ENCODE data around the gene FGD3. TPM values are rescaled to one million over a fixed set of nuclear protein-coding genes. Genes with fewer than 3 reads are reported as not detected.

Gene FGD3
- total and polyA plus RNA-seq, 10 donors, result 30.7 to 99.1 (median 68.7) TPM

- H3K27ac ChIP-seq, result peak overlapping the region in 4 of 8 donors; percentile 43 to 91 (median 62)
- WGBS, 5 donors, result 88 to 95% (median 94%) methylated on average over 9 of the region's 9 CpGs
Observed at GRCh38 chr9:93030642-93031628, 83.6 kb downstream of the FGD3 start.

DNA sequence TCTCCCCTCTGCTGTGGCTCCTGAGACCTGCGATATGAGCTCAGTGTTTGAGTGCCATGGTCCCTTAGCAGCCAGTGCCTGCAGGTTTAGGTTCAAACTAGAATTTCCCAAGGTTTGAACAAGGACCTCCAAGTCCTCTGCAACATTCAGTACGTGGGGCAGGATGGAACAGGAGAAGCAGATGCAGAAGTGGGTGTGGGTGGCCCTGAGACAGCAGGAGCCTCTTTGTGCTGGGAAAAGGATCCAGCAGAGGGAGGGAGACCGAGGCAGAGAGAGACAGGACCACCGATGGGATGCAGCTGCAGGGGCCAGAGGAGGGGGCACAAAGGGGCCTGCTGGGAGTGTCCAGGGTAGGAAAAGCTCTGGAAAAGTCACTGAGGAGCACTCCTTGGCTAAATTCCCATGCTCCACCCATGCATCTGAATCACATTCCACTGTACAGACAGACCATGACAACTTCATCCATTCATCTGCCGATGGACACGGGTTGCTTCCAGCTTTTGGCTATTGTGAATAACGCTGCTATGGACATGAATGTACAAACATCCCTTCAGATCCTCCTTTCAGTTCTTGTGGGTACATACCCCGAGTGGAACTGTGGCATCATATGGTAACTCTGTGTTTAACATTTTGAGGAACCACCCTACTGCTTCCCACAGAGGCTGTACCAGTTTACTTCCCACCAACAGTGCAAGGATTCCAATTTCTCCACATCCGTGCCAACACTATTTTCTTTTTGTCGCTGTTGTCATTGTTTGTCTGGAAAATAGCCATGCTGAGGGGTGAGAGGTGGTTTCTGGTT, 84.5 kb downstream of the FGD3 start:
- Histone ChIP-seq H3K9me3 (no peaks in the 10 kb centered on the region), H3K4me3 (no peak overlapping the region), H3K27ac (peak overlapping the region in 5 of 8 donors; percentile 26 to 91 (median 54)), H3K4me1 (peaks cover 9 to 100% (median 61%) of the 10 kb centered on the region in 6 donors), H3K27me3 (replicated peaks in 1 of 7) (no peaks in the 10 kb centered on the region), H3K36me3 (peaks cover 0 to 82% (median 46%) of the 10 kb centered on the region in 6 donors)
- no peak for DNase-seq
- TF ChIP-seq POLR2A (IDR thresholded peaks at IDR 0.05) (no peak), CTCF (IDR thresholded peaks at IDR 0.05 in 8 of 11, conservative IDR thresholded peaks at IDR 0.05 in 3 of 11) (no peak), POLR2AphosphoS5 (IDR thresholded peaks at IDR 0.05) (no peak)
- intact Hi-C loops (cut with DNase I; ENCODE audit: low total_unique reads), result no loop called here
- 58 to 77% (median 68%) methylated on average over 10 of the region's 10 CpGs for WGBS, 5 donors

More at GRCh38 chr9:93030642-93031628, 83.6 kb downstream of the FGD3 start:
- Histone ChIP-seq H3K4me3 (no peak overlapping the region), H3K4me1 (peaks cover 9 to 100% (median 61%) of the 10 kb centered on the region in 6 donors), H3K36me3 (peaks cover 0 to 82% (median 43%) of the 10 kb centered on the region in 6 donors), H3K27me3 (replicated peaks in 1 of 7) (no peaks in the 10 kb centered on the region), H3K9me3 (no peaks in the 10 kb centered on the region)
- intact Hi-C loops (cut with DNase I; ENCODE audit: low total_unique reads), result no loop called here
- no peak for TF ChIP-seq POLR2AphosphoS5 (IDR thresholded peaks at IDR 0.05)
- no peak for TF ChIP-seq POLR2A (IDR thresholded peaks at IDR 0.05)
- no peak for TF ChIP-seq CTCF (IDR thresholded peaks at IDR 0.05 in 8 of 11, conservative IDR thresholded peaks at IDR 0.05 in 3 of 11)
- no peak for DNase-seq

DNA sequence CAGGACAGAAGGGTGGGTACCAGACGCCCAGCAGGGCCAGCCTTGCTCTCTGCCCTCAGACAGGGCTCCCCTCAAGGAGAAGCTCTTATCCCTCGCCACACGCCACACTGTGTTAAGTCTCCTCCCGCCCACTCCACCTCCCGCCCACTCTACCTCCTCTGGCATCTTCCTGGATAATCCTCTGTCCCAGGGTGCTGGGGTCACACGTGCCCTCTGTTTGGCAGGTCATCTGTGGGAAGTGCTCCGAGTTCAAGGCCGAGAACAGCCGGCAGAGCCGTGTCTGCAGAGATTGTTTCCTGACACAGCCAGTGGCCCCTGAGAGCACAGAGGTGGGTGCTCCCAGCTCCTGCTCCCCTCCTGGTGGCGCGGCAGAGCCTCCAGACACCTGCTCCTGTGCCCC, 85.2 kb downstream of the FGD3 start:
- Histone ChIP-seq H3K27ac (peak overlapping the region in 5 of 8 donors; percentile 26 to 91 (median 54)), H3K4me1 (peaks cover 9 to 100% (median 61%) of the 10 kb centered on the region in 6 donors)
- 72 to 89% (median 79%) methylated on average over 12 of the region's 12 CpGs for WGBS, 5 donors

More for the DNA sequence above, 85.2 kb downstream of the FGD3 start:
- DNase-seq, result no peak
- Histone ChIP-seq H3K4me3 (no peak overlapping the region), H3K36me3 (peaks cover 0 to 83% (median 47%) of the 10 kb centered on the region in 6 donors), H3K27me3 (replicated peaks in 1 of 7) (no peaks in the 10 kb centered on the region), H3K9me3 (no peaks in the 10 kb centered on the region)
- TF ChIP-seq POLR2AphosphoS5 (IDR thresholded peaks at IDR 0.05) (peak in 1 of 3 donors; percentile 57), POLR2A (IDR thresholded peaks at IDR 0.05) (no peak), CTCF (IDR thresholded peaks at IDR 0.05 in 8 of 11, conservative IDR thresholded peaks at IDR 0.05 in 3 of 11) (no peak)
- intact Hi-C loops (cut with DNase I; ENCODE audit: low total_unique reads), result no loop called here

All from spleen (tissue), 11 donors.